ENCODE results near the gene CREB1. TPM values are rescaled to one million over a fixed set of nuclear protein-coding genes. Genes with fewer than 3 reads are reported as not detected.

The CREB1 gene
- polyA plus RNA-seq, 1 of the 3 experiments (the other 2 are of a cell fraction), result 14.5 TPM

DNA sequence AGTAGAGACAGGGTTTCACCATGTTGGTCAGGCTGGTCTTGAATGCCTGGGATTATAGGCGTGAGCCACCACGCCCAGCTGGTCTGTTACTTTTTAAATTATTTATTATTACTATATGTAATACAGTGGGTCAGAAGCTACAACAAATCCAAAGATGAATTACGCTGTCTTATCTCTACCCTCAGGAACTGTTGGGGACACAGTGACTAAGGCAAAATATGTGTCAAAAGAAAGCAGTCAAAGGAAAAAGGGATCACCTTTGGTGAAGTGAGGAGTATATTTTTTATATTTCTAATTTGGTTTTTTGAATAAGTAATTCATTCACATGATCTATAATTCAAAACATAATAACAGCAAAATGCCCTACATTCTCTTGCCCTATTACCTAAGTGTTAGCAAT, 4.7 kb downstream of the CREB1 start (continued):
- TF ChIP-seq CTCF (IDR thresholded peaks at IDR 0.05) (no peak), RCOR1 (IDR thresholded peaks at IDR 0.05; ENCODE audit: low read length) (no peak), RAD21 (IDR thresholded peaks at IDR 0.05; ENCODE audit: low read length) (no peak), EP300 (IDR thresholded peaks at IDR 0.05; ENCODE audit: borderline replicate concordance in 1 of 2, low read depth in 1 of 2, low read length in 1 of 2) (no peak), YY1 (IDR thresholded peaks at IDR 0.05; ENCODE audit: low read depth) (no peak), FOSL2 (IDR thresholded peaks at IDR 0.05; ENCODE audit: borderline replicate concordance, low read depth) (no peak)

DNA sequence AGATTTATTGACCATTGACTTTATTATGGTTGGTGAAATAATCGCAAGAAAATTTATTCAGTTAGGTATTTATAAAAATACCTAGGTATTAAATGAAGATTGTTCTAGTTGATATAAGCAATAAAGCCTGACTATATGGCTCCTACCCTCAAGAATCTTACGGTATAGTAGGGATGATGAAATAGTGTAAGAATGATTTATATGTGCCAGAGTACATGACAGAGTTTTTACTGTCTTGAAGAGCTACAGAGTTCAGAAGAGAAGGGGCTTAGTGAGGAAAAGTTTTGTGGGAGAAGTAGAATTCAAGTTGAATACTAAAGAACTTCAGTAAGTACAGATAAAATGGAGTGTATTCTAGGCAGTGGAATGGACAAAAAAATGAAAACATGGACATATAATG, 9.7 kb downstream of the CREB1 start:
- ChIA-PET POLR2A (no interaction called here), CTCF (no interaction called here)

More for the DNA sequence above, 9.7 kb downstream of the CREB1 start:
- H3K79me2 ChIP-seq (ENCODE audit: insufficient read depth), result peaks cover 97% of the 10 kb centered on the region
- no peak overlapping the region for H2AFZ ChIP-seq (ENCODE audit: low read depth)
- H3K27ac ChIP-seq (ENCODE audit: low read depth in 2 of 2, low read length in 1 of 2), result no peak overlapping the region
- no peaks in the 10 kb centered on the region for H3K27me3 ChIP-seq (ENCODE audit: insufficient read depth)
- H4K20me1 ChIP-seq (ENCODE audit: insufficient read depth), result peaks cover 15% of the 10 kb centered on the region; the same call in 1 of the 2 replicates
- peaks cover 0 to 25% of the 10 kb centered on the region in 2 experiments for H3K36me3 ChIP-seq (replicated peaks in 1 of 2; ENCODE audit: control insufficient read depth in 1 of 2, insufficient read depth in 2 of 2, low read length in 1 of 2)
- TF ChIP-seq EZH2phosphoT487 (IDR thresholded peaks at IDR 0.05; ENCODE audit: borderline replicate concordance, low read depth) (no peak), IRF3 (IDR thresholded peaks at IDR 0.05; ENCODE audit: low read depth, low read length) (no peak), NFIC (IDR thresholded peaks at IDR 0.05; ENCODE audit: borderline replicate concordance) (no peak), JUND (IDR thresholded peaks at IDR 0.05) (no peak), NRF1 (IDR thresholded peaks at IDR 0.05; ENCODE audit: low read depth, low read length) (no peak), USF1 (IDR thresholded peaks at IDR 0.05; ENCODE audit: borderline replicate concordance, low read depth) (no peak), CHD2 (IDR thresholded peaks at IDR 0.05; ENCODE audit: low read length, partially characterized antibody) (no peak), RXRA (IDR thresholded peaks at IDR 0.05; ENCODE audit: borderline replicate concordance, low read depth) (no peak), REST (IDR thresholded peaks at IDR 0.05; ENCODE audit: low read depth, low read length) (no peak), FOXJ3 (CRISPR knock-in tag; IDR thresholded peaks at IDR 0.05) (no peak), SIN3A (IDR thresholded peaks at IDR 0.05; ENCODE audit: borderline replicate concordance, low read depth, low read length) (no peak), PBX3 (IDR thresholded peaks at IDR 0.05) (no peak)
- no peaks in the 10 kb centered on the region for H3K9me2 ChIP-seq
- H3K4me2 ChIP-seq, result no peak overlapping the region
- H3K4me3 ChIP-seq (ENCODE audit: low read depth in 2 of 2, low read length in 1 of 2), result no peak overlapping the region
- no peak for DNase-seq
- 91% methylated on average over 2 of the region's 2 CpGs for WGBS (ENCODE audit: low lambda C conversion rate)
- H3K9me3 ChIP-seq, result no peaks in the 10 kb centered on the region
- H3K4me1 ChIP-seq (ENCODE audit: control insufficient read depth in 1 of 2, insufficient read depth in 2 of 2, low read depth in 1 of 2, low read length in 1 of 2), result peaks cover 0 to 9% of the 10 kb centered on the region in 2 experiments
- peaks cover 11% of the 10 kb centered on the region for H3F3A ChIP-seq (replicated peaks; ENCODE audit: insufficient read depth)
- no peak overlapping the region for H3K9ac ChIP-seq

All from SK-N-SH (cell line).